ENCODE results near the gene C12orf42.
"Not testable (repeated sequence)": the region's sequence is repeated elsewhere in the genome, so short reads cannot be mapped to it uniquely, and the experiment has no call there.

Gene C12orf42

GRCh38 chr12:103424849-103425586 is 70.8 kb downstream of the C12orf42 start:
- not testable (repeated sequence) for DNase-seq (ENCODE audit: low read depth)

GRCh38 chr12:103423516-103423910 is 72.3 kb downstream of the C12orf42 start:
- no peak for DNase-seq (ENCODE audit: low read depth)

- DNase-seq (ENCODE audit: low read depth) = no peak
Observed at GRCh38 chr12:103422746-103423515, 72.8 kb downstream of the C12orf42 start.

- DNase-seq (ENCODE audit: low read depth) = no peak
Observed at GRCh38 chr12:103422328-103422727, 73.4 kb downstream of the C12orf42 start.

- DNase-seq (ENCODE audit: low read depth) = no peak
Observed at GRCh38 chr12:103421402-103421801, 74.4 kb downstream of the C12orf42 start.

- no peak for DNase-seq (ENCODE audit: low read depth)
Observed at GRCh38 chr12:103415681-103416080, 80.1 kb downstream of the C12orf42 start.

GRCh38 chr12:103401421-103401820 is 94.3 kb downstream of the C12orf42 start:
- no peak for DNase-seq (ENCODE audit: low read depth)

GRCh38 chr12:103399986-103400385 is 95.8 kb downstream of the C12orf42 start:
- DNase-seq (ENCODE audit: low read depth) = no peak

GRCh38 chr12:103397536-103397935 is 98.2 kb downstream of the C12orf42 start:
- no peak for DNase-seq (ENCODE audit: low read depth)

- no peak for DNase-seq (ENCODE audit: low read depth)
Observed at GRCh38 chr12:103392722-103393121, 103.0 kb downstream of the C12orf42 start.

GRCh38 chr12:103391103-103391502 is 104.7 kb downstream of the C12orf42 start:
- DNase-seq (ENCODE audit: low read depth) = no peak

GRCh38 chr12:103387385-103387784 is 108.4 kb downstream of the C12orf42 start:
- DNase-seq (ENCODE audit: low read depth) = no peak

- DNase-seq (ENCODE audit: low read depth) = no peak
Observed at GRCh38 chr12:103386451-103386850, 109.3 kb downstream of the C12orf42 start.

GRCh38 chr12:103382736-103383346 is 112.9 kb downstream of the C12orf42 start:
- DNase-seq (ENCODE audit: low read depth) = no peak

- DNase-seq (ENCODE audit: low read depth) = no peak
Observed at GRCh38 chr12:103382119-103382518, 113.6 kb downstream of the C12orf42 start.

- no peak for DNase-seq (ENCODE audit: low read depth)
Observed at GRCh38 chr12:103379670-103380069, 116.1 kb downstream of the C12orf42 start.

- DNase-seq (ENCODE audit: low read depth) = no peak
Observed at GRCh38 chr12:103373088-103373523, 122.7 kb downstream of the C12orf42 start.

GRCh38 chr12:103369929-103370328 is 125.8 kb downstream of the C12orf42 start:
- no peak for DNase-seq (ENCODE audit: low read depth)

- DNase-seq (ENCODE audit: low read depth) = no peak
Observed at GRCh38 chr12:103368167-103368566, 127.6 kb downstream of the C12orf42 start.

- DNase-seq (ENCODE audit: low read depth) = no peak
Observed at GRCh38 chr12:103354403-103354802, 141.4 kb downstream of the C12orf42 start.

GRCh38 chr12:103353913-103354312 is 141.9 kb downstream of the C12orf42 start:
- DNase-seq (ENCODE audit: low read depth) = no peak

GRCh38 chr12:103350116-103350515 is 145.7 kb downstream of the C12orf42 start:
- DNase-seq (ENCODE audit: low read depth) = no peak

GRCh38 chr12:103348935-103349334 is 146.8 kb downstream of the C12orf42 start:
- DNase-seq (ENCODE audit: low read depth) = no peak

Data from stromal cell of bone marrow (primary cell).